ENCODE results near the gene KIAA0040.

KIAA0040 gene

DNA sequence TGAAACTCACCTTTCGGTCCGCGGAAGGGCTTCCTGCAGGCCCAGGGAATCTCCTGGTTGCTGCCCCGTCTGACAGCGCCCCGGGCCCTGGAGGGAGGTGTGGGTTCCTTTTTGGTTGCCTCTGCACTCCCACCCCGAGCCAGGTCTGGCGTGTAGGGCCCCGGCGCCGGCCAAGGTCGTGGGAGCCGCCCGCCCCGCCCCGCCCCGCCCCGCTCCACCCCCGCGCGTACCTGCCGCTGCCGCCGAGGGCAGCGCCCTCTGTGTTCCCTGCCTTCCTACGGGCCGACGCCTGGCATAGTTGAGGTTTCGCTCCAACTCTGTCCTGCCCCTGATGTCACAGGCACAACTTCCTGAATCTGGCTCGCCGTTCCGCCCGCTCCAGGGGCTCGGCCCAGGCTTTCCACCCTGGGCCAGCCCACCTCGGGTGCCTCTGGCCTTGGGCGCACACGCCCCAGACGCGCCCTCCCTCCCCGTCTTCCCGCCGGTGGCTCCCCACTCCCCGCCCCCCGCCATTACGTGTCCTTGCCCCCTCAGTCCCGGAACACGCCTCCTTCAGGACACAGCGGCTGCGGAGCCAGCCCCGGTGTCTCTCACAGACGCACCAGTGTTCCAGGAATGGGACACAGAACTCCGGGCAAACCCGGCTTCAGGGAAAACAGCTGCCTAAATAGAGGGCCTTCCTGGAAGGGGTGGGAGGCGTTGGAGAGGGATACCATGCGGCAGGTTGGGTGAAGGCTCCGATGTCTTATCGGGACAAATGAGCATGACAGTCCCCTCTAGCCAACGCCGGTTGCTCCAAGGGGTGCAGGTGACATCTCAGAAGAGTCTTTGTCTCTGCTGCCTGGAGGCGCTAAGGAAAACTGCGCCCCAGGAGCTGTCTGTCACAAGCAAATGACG lies at the start of gene KIAA0040:
Gene KIAA0040 (minus strand): TSS at position 147 of the 897 bp plus-strand sequence. CDS start 31,763 bp downstream, outside the sequence.
- peak; percentile 60 for DNase-seq

DNA sequence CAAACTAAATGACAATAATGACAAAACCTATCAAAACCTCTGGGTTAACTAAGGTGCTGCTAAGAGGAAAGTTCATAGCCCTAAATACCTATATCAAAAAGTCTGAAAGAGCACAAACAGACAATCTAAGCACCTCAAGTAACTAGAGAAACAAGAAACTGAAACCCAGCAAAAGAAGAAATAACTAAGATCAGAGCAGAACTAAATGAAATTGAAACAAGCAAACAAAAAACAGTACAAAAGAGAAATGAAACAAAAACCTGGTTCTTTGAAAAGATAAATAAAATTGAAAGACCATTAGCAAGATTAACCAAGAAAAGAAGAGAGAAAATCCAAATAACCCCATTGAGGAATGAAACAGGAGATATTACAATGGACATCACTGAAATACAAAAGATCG lies 44.8 kb upstream of the KIAA0040 start:
- DNase-seq = no peak

DNA sequence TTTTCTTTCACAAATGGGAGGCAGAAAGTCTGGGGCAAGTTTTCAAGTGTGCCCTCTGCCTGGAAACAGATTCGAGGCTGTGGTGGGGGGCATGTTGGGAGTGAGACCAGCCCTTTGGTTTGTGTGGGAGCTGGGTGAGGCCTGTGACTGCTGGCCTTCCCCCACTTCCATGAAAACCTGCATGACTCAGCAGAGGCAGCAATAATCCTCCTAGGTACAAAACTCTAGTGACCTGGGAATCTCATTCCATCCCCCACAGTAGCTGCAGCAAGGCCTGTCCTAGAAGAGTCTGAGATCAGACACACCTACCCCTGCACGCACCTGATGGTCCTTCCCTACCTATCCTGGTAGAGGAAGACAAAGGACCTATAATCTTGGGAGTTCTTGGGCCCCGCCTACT lies 42.1 kb upstream of the KIAA0040 start:
- DNase-seq = no peak

DNA sequence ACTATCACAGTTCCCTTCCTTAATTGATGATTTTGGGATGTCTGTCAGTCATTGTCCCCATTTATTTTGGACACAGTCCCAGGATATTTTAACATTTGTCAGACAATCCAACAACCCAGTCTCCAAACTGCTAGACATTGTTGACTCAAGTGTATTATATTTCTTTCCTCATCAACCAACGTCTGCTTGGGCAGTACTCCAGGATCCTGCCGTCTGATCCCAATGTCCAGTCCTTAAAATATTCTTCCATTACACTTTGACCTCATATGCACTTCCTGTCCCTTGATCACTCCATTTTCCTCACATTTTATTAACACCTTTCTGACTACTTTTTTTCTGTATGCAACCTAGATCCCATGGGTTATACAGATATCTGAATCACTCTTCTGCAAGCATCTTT lies 39.8 kb upstream of the KIAA0040 start:
- DNase-seq = no peak

DNA sequence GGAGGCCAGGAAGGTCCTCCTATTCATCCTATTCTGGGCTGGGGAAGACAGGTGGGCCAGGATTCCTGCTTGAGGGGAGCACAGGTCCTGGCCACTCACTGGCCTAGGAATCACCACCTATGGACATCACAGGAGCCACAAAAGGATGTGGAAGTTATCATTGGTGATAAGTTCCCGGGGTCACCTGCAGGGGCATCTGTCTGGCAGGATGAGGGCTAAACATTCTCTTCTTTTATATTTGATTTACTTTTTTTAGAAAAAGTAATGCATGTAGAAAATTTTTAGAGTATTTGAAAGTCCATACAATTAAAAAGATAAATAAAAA lies 33.2 kb upstream of the KIAA0040 start:
- no peak for DNase-seq

DNA sequence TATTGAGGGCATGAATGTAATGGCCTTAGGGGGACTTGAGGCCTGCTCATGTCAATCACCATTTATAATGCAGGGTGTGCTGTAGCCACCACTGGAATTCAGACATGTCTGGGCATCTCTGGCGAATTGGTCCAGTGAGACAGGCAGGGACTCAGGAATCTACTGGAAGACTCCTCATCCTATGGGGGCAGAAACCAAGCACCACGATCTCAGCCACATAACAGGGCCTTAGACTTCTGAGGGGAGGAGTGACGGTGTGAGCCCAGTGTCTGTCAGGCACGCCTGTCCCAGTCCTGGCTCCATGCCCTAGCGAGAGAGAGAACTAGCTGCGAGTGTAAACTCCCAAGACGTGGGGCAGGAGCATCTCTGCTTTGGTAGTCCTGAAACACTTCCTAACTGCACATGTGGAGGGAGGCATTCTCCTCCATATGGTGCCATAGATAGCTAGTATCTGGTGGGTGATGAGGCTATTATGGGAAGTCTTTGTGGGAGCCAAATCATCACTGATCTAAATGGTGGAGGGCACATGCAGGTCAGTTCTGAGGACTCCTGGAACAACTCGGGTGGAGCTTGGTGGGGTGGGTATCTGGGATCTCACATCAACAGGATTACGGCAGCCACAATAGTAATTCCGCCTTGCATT lies 29.8 kb upstream of the KIAA0040 start:
- no peak for DNase-seq

DNA sequence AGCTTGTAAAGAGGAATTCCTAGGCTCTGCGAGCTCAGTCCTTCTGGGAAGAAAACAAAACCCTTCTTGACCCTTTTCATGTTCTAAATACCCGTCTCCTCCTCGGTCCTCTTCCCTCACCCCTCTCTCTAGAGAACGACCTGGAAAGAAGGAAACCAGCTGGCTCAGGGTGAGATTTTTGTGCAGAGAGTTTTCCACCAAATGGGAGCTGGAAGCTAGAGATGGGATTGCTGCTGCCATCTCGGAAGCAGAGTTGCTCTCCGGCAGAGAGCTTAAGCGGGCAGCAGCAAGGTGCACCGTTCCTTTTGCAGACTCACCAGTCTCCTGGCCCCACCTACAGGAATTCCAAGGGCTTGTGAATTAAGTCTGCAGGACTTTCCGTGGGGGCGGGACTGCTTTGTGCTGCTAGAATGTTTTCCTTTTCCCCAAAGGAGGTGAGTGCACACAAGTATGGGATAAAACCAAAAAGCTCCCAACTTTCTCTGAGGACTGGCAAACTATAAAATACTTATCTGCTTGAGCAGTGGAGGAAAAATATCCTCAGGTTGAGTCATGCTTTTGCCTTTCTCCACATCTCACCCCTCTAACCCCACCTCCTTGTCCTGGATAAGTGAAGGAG lies 29.1 kb upstream of the KIAA0040 start:
- no peak for DNase-seq

DNA sequence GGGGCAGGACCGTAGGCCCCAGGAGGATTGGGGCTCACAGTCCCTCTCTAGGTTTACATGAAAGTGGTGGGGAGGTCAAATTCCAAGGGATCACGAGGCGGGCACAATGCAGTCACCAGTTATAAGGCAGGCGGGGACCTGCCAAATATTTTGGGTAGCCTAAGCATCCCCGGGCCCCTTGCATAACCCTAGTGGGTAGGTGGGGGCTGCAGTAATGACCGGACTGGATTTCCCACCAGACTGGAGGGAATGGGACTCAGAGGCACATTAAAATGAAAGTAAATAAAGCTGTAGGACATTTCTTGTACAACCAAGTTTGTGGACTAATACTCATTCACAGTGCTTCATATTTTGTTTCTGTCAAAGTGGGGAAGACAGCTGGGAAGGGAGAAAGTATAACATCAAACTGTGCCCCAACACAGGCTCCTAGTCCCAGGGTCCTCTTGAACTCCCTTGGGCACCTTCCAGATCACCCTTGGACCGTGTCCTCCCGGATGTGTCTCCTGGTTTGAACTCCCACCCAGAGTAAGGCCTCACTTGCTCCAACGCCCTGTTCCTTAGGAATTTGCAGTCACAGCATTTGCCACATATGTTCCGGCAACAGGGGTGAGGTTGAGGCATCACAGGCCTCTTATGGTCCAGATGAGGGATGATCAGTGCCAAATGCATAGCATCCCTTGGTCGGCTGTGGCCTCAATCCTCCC lies 28.4 kb upstream of the KIAA0040 start:
- no peak for DNase-seq

DNA sequence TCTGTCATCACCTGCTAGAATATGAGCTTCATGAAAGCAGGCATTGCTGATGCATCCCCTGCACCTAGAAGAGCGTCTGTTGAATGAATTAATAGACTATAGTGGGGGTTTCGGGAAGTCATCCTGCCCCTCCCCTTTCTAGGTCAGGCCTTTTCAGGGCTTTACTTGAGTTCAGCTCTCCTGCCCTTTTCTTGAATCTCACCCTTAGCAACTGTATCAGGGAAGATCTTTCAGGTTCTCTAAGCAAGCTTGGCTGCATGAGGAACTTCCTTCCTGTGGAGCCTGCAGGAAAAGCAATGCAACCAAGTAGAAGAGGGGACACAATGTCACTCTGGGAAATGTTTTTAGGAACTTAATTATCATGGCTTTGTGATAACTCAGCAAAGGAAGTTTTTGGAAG lies 27.2 kb upstream of the KIAA0040 start:
- no peak for DNase-seq

DNA sequence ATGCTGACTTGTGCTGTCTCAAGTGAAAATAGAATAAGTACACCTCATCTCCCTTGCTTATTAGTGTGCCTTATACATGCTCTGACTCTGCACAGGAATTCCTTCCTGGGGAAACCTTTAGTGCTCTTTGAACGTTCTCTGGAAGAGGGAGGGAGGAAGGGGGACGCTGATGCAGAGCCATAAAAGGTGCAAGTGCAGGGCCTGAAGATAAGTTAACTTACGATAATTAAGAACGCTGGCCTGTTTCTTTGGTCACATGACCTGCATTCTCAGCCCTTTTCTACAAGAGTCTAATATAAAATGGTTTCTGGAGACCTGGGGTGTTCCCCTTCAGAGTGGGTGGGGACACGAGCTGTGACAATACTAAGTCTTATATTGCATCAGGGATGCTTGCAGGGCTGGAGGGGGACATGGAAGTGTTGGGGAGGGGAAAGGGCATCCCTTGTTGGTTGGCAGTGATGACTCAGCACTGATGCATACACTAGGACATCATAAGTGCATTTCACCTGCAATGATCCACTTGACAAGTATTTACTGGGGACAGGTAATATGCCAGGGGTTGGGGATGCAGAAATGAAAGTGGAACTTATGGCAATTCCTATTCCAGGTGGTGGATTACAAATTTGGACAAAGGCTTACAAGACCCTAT lies 26.3 kb upstream of the KIAA0040 start:
- no peak for DNase-seq

DNA sequence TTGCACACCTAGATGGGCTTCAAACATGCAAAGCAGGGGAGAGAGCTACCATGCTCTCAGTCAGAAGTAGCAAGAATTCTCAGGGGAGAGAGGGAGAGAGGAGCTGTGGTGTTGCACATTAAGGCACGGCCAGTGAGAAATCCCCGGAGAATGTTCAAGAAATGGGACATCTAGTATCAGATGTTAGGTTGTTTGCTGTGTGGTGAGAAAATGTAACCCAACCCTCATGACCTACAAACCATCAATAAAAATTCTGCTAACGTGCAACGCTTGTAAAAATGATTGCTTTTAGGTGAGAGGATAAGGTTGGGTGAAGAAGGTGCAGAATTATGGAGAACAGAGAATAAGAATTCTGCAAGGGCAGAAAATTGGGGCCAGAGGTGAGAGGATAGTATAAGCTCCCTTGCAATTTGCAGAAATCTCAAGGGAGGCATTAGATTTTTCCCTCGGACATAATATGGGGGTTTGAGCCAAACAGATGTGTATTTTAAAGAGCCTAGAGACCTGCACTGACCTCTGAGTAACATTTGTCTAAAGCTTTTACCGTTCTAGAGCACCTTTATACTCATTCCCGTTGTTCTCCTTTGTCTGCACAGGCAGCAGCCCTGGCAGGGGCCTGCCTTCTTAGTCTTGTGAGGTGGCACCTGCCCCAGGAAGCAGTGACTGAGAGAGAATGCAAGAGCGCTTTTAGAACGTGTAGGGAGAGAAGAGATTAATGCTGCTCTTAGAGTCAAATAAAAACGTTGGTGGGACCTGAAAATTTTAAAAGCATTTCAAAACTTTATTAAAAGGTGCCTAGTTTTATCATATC lies 25.4 kb upstream of the KIAA0040 start:
- no peak for DNase-seq

DNA sequence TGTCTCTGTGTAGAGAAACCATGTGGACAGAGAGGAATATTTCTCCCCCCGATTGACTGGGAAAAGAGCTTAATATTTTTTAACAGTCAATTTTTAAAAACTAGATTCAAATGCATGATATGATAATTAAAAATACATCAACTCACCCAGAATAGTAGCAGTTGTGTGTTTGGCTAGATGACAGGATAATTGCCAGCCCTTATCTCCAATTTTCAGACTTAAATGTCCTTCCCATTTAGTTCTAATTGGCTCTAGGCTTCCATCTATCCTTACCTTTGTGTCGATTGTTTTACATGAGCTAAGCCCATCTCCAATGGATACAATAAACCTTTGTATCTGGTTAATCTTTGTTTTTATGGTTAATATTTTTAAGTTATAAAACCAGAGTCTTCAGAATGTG lies 23.9 kb upstream of the KIAA0040 start:
- no peak for DNase-seq

DNA sequence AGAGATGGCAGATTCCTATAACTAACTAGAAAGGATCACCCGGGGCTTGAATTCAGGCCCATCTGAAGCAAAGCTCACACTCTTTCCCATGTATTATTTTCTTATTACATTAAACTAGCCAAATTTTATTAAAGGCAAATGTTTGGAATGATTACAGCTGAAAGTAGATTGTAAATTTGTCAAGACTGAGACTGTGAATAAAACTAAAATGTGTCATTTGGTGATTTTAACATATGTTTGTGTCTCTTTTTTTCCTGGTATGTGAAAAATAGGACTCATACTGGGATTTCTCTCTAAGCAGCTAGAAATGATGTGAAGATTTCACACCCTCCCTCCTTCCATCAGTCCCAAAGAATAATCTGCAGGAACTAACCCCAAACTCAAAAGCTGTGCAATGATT lies 19.1 kb upstream of the KIAA0040 start:
- no peak for DNase-seq

DNA sequence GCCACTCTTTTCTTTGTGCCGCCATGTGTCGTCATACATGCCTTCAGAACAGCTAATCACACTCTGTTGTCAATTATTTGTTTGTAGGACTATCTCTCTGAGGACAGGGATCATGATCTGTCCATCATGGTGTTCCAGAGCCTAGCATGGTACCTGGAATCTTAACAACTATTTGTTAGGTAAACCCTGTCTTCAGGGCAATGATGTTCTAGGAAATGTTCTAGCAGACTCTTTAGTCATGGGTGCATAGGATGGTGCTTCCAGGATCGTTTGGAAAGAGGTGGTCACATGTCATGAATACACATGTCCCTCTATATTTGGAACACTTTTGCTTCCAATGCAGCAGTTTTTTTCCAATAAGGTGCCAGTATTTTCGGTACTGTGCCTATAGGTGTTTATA lies 18.2 kb upstream of the KIAA0040 start:
- DNase-seq = no peak

DNA sequence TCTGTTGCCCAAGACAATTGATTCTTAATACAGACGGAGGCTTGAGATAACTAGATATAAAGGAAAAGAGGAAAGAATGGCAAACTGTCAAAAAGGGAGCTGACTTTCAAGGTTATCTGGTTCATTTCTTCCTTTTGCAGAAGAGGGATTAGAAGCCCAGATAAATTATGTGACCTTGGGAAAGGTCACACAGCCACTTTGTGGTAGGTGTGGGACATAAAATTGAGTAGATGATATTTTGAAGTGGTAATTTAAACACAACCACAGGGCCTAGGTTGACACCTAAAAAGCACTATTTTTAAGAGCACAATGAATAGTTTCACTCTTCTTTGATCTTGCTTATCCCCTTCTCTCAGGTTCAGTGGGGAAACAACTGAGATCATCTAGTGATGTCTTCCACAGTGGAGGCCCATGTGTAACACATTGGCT lies 16.9 kb upstream of the KIAA0040 start:
- no peak for DNase-seq

DNA sequence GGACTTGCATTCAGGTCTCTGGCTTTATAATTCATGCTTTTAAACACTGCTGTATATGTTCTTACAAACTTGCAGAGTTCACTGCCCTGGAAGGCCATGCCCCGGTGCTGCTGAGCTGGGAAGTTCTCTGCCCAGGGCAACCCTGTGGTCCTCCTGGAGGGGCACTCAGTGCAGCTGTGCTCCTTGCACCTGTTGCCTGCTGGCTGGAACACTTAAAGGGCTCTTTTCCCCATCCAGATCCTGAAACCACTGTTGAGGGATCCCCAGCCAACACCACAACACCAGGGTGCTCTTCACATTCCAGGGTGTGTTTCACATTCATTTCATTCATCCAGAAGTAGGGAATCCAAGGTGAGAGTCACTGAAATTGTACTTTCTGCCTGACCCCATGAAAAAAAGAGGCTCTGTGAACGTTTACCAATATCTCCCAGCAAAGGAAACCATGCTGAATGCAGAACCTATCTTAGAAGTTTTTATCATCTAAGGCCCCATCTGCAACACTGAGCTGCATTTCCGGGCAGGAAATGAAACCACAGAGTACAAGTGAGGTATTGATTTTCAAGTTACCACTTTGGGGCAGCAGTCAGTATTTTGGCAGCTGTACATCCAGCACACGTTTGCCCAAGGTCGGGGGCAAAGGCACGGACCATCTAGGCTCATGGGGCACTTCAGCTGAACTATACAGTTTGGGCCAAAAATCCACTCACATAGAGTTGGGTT lies 16.4 kb upstream of the KIAA0040 start:
- DNase-seq = no peak

DNA sequence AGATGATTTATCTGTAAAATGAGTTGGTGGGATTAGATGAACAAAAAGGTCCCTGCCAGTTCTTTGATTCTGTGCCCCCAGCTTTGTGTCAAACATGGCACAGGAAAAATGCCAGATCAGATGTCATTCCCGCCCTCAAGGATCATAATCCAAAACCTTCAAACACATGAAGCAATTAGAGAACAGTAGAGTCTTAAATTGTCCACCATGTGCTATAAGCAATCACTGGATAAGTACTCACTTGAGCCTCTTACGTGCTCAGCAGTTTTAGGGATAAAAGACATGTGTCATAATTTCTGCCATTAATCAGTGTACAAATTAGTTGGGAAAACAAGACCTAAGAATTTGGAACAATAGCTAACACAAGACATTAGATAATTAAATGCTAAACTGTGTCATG lies 15.4 kb upstream of the KIAA0040 start:
- DNase-seq = no peak

DNA sequence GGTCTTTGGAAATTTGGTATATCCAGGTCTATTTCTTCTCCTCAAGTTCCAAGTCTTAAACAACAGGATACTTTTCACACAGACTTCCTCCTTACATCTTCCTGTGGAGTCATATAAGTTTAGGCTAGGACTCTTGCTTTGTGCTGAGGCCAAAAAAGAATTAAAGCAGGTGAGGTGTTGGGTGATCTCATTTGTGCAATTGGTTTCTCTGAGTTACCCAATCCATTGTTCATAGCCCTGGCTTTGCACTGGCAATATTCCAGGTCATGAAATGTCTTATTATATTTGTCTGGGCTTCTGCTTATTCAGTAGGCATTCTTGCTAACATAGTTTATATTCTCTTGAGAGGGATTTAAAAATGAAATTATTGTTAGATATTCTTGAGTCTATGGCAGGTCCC lies 14.1 kb upstream of the KIAA0040 start:
- no peak for DNase-seq

DNA sequence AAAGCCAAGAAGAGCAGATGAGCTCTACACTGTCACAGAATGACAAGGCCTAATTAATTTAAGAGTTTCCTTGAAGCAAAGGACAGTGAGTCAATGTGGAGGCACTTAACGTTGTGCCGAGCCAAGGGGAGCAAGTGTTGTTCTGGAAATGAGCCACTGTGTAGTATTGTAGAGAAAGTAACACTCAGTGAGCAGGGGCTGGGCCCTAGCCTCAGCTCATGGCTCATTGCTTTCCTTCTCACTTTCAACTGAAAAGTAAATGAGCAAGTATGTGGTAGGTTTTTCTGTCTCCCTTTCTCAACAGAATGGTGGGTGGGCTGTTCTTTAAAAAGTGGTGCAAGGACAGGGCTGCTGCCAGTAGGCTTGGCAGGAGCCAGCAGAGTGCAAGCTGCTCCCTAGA lies 11.8 kb upstream of the KIAA0040 start:
- no peak for DNase-seq

DNA sequence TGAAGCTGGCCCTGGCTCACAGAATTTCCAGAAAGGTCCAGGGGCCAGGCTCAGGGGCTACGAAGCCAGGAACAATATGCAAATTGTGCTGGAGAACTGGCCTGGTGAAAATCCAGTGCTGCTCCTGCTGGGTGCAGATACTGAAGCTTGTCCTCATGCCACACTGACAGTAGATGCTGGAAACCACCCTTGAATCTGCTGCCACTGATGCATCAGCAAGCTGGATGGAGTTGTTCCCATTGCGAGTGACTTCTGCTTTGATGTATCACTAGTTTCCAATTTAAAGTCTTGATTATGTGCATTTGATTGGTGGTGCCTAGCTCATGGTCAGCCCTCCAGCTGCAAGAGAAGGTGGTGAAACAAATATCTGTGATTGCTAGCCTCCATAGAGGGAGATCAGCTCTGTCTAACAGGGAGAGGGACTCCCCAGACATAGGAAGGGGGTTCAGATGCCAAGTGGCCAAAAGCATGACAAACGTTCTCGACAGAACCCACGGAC lies 11.0 kb upstream of the KIAA0040 start:
- no peak for DNase-seq
